ENCODE measurements around the gene RNF212B.

The RNF212B gene

DNA sequence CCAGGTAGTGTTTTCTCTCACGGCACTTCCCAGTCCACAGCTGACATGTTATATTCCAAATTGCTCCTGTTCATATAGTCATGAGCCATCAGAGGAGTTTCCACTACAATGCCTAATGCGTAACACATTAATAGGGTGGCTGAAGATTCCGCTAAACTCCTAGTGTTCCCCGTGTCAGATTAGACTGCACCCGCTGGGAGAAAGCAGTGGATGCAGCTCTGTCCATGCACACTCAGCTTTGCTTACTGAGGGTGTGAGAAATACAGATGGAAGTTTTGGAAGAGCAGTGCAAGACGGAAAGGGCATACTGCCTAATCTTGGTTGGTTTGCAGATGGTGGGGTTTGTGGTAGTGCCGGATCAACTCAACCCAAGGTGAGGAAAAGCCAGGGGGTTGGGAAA, 59.4 kb downstream of the RNF212B start:
- no peak for DNase-seq

GRCh38 chr14:23297611-23298277, 60.0 kb downstream of the RNF212B start:
- DNase-seq = peak; percentile 76

- peak; percentile 77 for DNase-seq
Observed at GRCh38 chr14:23299211-23299957, 61.6 kb downstream of the RNF212B start.

DNA sequence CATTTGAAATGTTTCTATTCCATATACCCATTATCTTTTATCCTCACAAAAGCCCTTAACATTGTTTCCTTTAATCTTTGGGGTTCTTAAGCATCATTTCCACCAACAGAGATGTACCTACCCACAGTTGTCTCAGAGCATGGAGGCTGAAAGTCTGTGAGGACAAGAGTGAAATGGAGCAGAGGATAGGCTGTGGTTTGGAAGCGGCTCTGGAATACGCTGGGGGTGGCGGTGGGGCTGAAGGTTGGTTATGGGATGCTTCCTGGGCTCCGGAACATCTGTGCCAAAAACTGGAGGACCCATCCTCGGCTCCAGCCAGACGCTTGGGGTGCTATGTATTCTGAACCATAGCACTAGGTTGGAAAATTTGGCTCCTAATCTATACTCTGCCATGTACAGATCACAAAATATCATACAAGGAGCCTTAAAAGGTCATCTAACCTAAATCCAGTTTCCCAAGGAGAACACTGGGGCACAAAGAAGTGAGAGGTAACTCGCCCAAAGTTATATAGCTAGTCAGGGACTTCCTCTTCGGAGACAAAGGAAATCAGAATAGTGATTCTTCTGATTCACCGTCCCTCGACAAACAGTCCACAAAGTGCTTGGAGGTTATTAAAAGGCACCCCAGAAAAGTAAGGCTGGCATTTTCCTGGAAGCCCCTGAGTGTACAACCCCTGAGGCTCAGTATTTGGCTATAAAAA, 62.4 kb downstream of the RNF212B start:
- DNase-seq = no peak

DNA sequence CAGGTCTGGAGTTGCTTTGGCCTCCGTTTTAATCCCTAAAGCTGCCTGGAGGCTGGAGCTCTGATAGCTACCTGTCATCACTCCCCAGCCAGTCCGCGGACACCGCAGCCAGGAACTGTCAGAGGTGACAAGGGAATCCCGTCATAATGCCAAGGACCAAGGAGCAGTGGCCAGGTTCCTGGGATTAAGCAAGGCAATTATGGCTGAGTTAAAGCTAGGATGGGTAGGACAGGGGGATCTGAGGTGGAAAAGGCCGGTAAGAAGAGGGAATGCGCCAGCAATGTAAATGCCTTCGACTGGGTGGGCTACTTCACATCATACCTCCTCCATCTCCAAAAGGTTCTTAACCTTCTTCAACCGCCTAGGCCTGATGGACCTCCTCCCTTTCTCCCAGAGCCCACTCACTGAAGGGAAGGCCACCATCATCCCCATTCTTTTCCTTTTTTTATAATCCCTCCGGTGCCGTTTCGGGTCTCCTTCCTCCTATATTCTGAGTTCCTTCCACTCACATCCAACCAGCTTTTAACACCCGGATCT, 63.0 kb downstream of the RNF212B start:
- no peak for DNase-seq

DNA sequence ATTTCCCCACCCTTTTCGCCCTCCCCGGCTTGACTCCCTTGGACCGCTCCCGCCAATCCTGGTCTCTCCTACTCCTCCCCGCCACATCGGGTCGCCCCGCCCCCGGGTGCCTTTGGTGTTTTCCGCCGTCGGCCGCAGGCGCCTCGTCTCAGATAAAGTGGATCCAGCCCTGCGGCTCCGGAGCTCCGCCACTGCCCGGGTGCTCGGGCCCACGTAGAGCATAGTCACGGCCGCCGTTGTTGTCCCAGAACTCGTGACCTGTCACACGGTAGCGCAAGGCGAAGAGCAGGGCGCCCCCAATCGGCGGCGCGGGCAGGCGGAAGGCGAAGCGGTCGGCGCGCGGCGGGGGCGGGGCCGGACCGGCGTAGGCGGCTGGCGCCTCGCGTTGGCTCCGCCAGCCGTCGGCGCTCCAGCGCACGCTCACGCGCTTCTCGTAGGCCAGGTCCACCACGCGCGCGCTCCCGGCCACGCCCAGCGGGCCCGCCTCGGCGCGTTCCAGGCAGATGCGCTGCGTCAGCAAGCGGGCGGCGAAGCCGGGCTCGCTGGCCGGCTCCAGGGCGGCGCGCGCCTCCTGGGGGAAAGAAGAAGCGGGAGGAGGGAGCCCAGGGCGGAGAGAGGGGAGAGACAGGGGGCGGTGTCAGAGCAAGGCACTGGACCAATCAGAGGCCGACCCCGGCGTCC, 63.7 kb downstream of the RNF212B start:
- DNase-seq = peak; percentile 98

- DNase-seq = no peak
Observed at GRCh38 chr14:23301969-23302289, 64.2 kb downstream of the RNF212B start.

DNA sequence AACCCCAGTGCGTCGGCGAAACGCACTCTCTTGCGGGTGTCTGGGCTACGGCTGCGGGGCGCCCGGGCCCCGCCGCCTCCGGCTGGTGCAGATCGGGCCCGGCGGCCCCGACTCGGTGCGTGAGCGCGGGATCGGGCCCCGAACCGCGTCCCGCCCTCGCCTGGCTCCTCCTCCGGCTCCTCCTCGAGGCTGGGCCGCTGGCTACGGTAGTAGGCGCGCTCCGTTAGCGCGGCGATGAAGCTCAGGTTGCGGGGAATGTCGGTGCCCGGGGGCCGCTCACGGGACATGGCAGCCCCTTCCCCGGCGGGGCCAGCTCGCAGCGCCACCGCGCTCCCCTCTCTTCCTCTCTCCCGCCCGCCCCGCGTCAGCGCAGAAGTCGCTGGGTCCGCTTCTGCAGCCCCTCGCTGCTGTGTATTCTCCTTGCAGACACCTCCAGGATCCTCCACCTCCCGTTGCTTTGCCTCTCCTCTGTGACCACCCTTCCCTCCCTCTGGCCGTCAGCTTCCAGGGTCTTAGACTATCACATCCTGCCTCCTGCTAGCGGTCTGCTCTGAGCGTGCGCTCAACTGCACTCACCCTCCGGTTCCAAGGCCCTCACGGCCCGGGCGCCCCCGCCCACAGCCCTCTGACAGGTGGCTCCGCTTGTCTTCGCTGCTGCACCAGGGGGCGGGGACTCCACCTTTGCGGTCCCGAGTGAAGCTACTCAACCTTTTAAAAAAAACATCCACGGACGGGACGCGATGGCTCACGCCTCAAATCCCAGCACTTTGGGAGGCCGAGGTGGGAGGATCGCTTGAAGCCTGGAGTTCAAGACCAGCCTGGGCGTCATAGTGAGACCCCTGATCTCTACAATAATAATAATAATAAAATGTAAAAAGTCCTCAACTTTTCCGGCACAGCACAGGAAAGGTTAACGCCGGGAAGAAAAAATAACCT, 64.8 kb downstream of the RNF212B start, which contains the start of gene PPP1R3E:
Gene PPP1R3E, minus strand, starts transcription at position 570 of the 936 bp plus-strand sequence. Its CDS starts 283 bp downstream, at position 287.
- peak; percentile 81 for DNase-seq

- peak; percentile 94 for DNase-seq
Observed at GRCh38 chr14:23306412-23307145, 68.8 kb downstream of the RNF212B start, which contains the start of gene BCL2L2. TSS of gene BCL2L2 (plus strand) at chr14:23306833. CDS start at chr14:23307768, 935 bp downstream.

DNA sequence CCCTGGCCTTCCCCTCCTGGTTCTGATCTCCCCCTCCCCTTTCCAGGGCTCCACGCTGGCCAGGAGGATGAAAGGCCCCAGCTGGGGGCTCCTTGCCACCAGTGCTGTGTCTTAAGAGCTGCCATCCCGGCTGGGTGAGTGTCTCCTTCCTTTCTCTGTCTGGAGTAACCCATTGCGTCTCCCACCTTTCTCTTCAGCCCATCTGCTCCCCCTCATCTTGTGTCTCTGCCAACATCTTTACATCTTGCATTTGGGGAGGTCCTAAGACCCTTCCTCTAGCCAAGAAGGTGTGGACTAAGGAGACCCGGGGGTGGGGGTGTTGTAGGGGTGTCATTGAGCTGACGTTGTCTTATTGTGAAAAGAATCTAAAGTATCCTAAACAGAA, 69.4 kb downstream of the RNF212B start:
- DNase-seq = no peak

- no peak for DNase-seq
Observed at GRCh38 chr14:23307687-23308644, 70.2 kb downstream of the RNF212B start.

- no peak for DNase-seq
Observed at GRCh38 chr14:23308721-23309445, 71.1 kb downstream of the RNF212B start.

- no peak for DNase-seq
Observed at GRCh38 chr14:23310546-23310945, 72.8 kb downstream of the RNF212B start.

GRCh38 chr14:23316300-23316699, 78.6 kb downstream of the RNF212B start:
- DNase-seq = no peak

GRCh38 chr14:23319746-23320583, 82.2 kb downstream of the RNF212B start:
- no peak for DNase-seq

- DNase-seq = peak; percentile 100
Observed at GRCh38 chr14:23320584-23321571, 83.1 kb downstream of the RNF212B start, which contains the start of gene PABPN1. TSS of gene PABPN1 (plus strand) at chr14:23321457. CDS start at chr14:23321470, 13 bp downstream.
